ENCODE measurements around the gene RBM19.

The RBM19 gene

GRCh38 chr12:113965951-113966797 lies at the start of gene RBM19:
RBM19 (minus strand) TSS chr12:113966325; CDS start chr12:113966227, 98 bp downstream.
- no peaks in the 10 kb centered on the region for H3K9me3 ChIP-seq (ENCODE audit: control insufficient read depth, low read depth, low read length)
- no peaks in the 10 kb centered on the region for H3K27me3 ChIP-seq (ENCODE audit: control insufficient read depth, insufficient read depth, low read length)
- peak within 1 kb of the TSS; percentile 75 for H3K9ac ChIP-seq (ENCODE audit: low read length)
- peak within 1 kb of the TSS; percentile 43 for H3K27ac ChIP-seq (ENCODE audit: low read length)
- peaks cover 5% of the 10 kb centered on the region for H3K4me1 ChIP-seq (ENCODE audit: control insufficient read depth, low read depth, low read length)
- peaks cover 12% of the 10 kb centered on the region for H3K36me3 ChIP-seq (ENCODE audit: control insufficient read depth, low read depth, low read length)
- peak within 1 kb of the TSS; percentile 95 for H3K4me3 ChIP-seq (ENCODE audit: low read length)

GRCh38 chr12:114015851-114016250 lies 49.7 kb upstream of the RBM19 start:
- H3K36me3 ChIP-seq (ENCODE audit: control insufficient read depth, low read depth, low read length), result no peaks in the 10 kb centered on the region
- H3K4me3 ChIP-seq (ENCODE audit: low read length), result no peak overlapping the region
- no peak overlapping the region for H3K27ac ChIP-seq (ENCODE audit: low read length)
- H3K9ac ChIP-seq (ENCODE audit: low read length), result no peak overlapping the region
- H3K4me1 ChIP-seq (ENCODE audit: control insufficient read depth, low read depth, low read length), result no peaks in the 10 kb centered on the region
- H3K9me3 ChIP-seq (ENCODE audit: control insufficient read depth, low read depth, low read length), result no peaks in the 10 kb centered on the region
- no peaks in the 10 kb centered on the region for H3K27me3 ChIP-seq (ENCODE audit: control insufficient read depth, insufficient read depth, low read length)

- Histone ChIP-seq H3K27me3 (ENCODE audit: control insufficient read depth, insufficient read depth, low read length) (no peaks in the 10 kb centered on the region), H3K36me3 (ENCODE audit: control insufficient read depth, low read depth, low read length) (no peaks in the 10 kb centered on the region), H3K4me3 (ENCODE audit: low read length) (no peak overlapping the region), H3K4me1 (ENCODE audit: control insufficient read depth, low read depth, low read length) (no peaks in the 10 kb centered on the region), H3K9ac (ENCODE audit: low read length) (no peak overlapping the region), H3K9me3 (ENCODE audit: control insufficient read depth, low read depth, low read length) (no peaks in the 10 kb centered on the region), H3K27ac (ENCODE audit: low read length) (no peak overlapping the region)
These were observed 47.6 kb upstream of the RBM19 start for GRCh38 chr12:114013575-114014345.

GRCh38 chr12:114012744-114013431 lies 46.8 kb upstream of the RBM19 start:
- H3K4me3 ChIP-seq (ENCODE audit: low read length), result no peak overlapping the region
- H3K27me3 ChIP-seq (ENCODE audit: control insufficient read depth, insufficient read depth, low read length), result no peaks in the 10 kb centered on the region
- H3K36me3 ChIP-seq (ENCODE audit: control insufficient read depth, low read depth, low read length), result no peaks in the 10 kb centered on the region
- no peak overlapping the region for H3K9ac ChIP-seq (ENCODE audit: low read length)
- no peaks in the 10 kb centered on the region for H3K9me3 ChIP-seq (ENCODE audit: control insufficient read depth, low read depth, low read length)
- H3K4me1 ChIP-seq (ENCODE audit: control insufficient read depth, low read depth, low read length), result no peaks in the 10 kb centered on the region
- no peak overlapping the region for H3K27ac ChIP-seq (ENCODE audit: low read length)

- H3K4me3 ChIP-seq (ENCODE audit: low read length), result no peak overlapping the region
- H3K36me3 ChIP-seq (ENCODE audit: control insufficient read depth, low read depth, low read length), result no peaks in the 10 kb centered on the region
- H3K27ac ChIP-seq (ENCODE audit: low read length), result no peak overlapping the region
- no peaks in the 10 kb centered on the region for H3K27me3 ChIP-seq (ENCODE audit: control insufficient read depth, insufficient read depth, low read length)
- H3K9me3 ChIP-seq (ENCODE audit: control insufficient read depth, low read depth, low read length), result no peaks in the 10 kb centered on the region
- no peak overlapping the region for H3K9ac ChIP-seq (ENCODE audit: low read length)
- no peaks in the 10 kb centered on the region for H3K4me1 ChIP-seq (ENCODE audit: control insufficient read depth, low read depth, low read length)
These were observed 45.6 kb upstream of the RBM19 start for GRCh38 chr12:114011711-114012110.

- H3K4me3 ChIP-seq (ENCODE audit: low read length), result no peak overlapping the region
- no peaks in the 10 kb centered on the region for H3K9me3 ChIP-seq (ENCODE audit: control insufficient read depth, low read depth, low read length)
- H3K4me1 ChIP-seq (ENCODE audit: control insufficient read depth, low read depth, low read length), result no peaks in the 10 kb centered on the region
- H3K36me3 ChIP-seq (ENCODE audit: control insufficient read depth, low read depth, low read length), result no peaks in the 10 kb centered on the region
- no peaks in the 10 kb centered on the region for H3K27me3 ChIP-seq (ENCODE audit: control insufficient read depth, insufficient read depth, low read length)
- H3K9ac ChIP-seq (ENCODE audit: low read length), result no peak overlapping the region
- H3K27ac ChIP-seq (ENCODE audit: low read length), result no peak overlapping the region
These were observed 40.6 kb upstream of the RBM19 start for GRCh38 chr12:114006482-114007425.

- no peaks in the 10 kb centered on the region for H3K36me3 ChIP-seq (ENCODE audit: control insufficient read depth, low read depth, low read length)
- no peaks in the 10 kb centered on the region for H3K4me1 ChIP-seq (ENCODE audit: control insufficient read depth, low read depth, low read length)
- H3K4me3 ChIP-seq (ENCODE audit: low read length), result no peak overlapping the region
- H3K9ac ChIP-seq (ENCODE audit: low read length), result no peak overlapping the region
- H3K27me3 ChIP-seq (ENCODE audit: control insufficient read depth, insufficient read depth, low read length), result no peaks in the 10 kb centered on the region
- no peak overlapping the region for H3K27ac ChIP-seq (ENCODE audit: low read length)
- no peaks in the 10 kb centered on the region for H3K9me3 ChIP-seq (ENCODE audit: control insufficient read depth, low read depth, low read length)
These were observed 38.3 kb upstream of the RBM19 start for GRCh38 chr12:114004402-114004801.

- H3K4me3 ChIP-seq (ENCODE audit: low read length), result no peak overlapping the region
- H3K36me3 ChIP-seq (ENCODE audit: control insufficient read depth, low read depth, low read length), result no peaks in the 10 kb centered on the region
- H3K9ac ChIP-seq (ENCODE audit: low read length), result no peak overlapping the region
- no peaks in the 10 kb centered on the region for H3K4me1 ChIP-seq (ENCODE audit: control insufficient read depth, low read depth, low read length)
- no peaks in the 10 kb centered on the region for H3K27me3 ChIP-seq (ENCODE audit: control insufficient read depth, insufficient read depth, low read length)
- H3K27ac ChIP-seq (ENCODE audit: low read length), result no peak overlapping the region
- no peaks in the 10 kb centered on the region for H3K9me3 ChIP-seq (ENCODE audit: control insufficient read depth, low read depth, low read length)
These were observed 37.2 kb upstream of the RBM19 start for GRCh38 chr12:114003286-114003685.

GRCh38 chr12:114001511-114002340 lies 35.6 kb upstream of the RBM19 start:
- Histone ChIP-seq H3K9ac (ENCODE audit: low read length) (no peak overlapping the region), H3K9me3 (ENCODE audit: control insufficient read depth, low read depth, low read length) (no peaks in the 10 kb centered on the region), H3K36me3 (ENCODE audit: control insufficient read depth, low read depth, low read length) (no peaks in the 10 kb centered on the region), H3K4me1 (ENCODE audit: control insufficient read depth, low read depth, low read length) (no peaks in the 10 kb centered on the region), H3K27me3 (ENCODE audit: control insufficient read depth, insufficient read depth, low read length) (no peaks in the 10 kb centered on the region), H3K4me3 (ENCODE audit: low read length) (no peak overlapping the region), H3K27ac (ENCODE audit: low read length) (no peak overlapping the region)

GRCh38 chr12:114000861-114001260 lies 34.7 kb upstream of the RBM19 start:
- Histone ChIP-seq H3K27me3 (ENCODE audit: control insufficient read depth, insufficient read depth, low read length) (no peaks in the 10 kb centered on the region), H3K9ac (ENCODE audit: low read length) (no peak overlapping the region), H3K9me3 (ENCODE audit: control insufficient read depth, low read depth, low read length) (no peaks in the 10 kb centered on the region), H3K36me3 (ENCODE audit: control insufficient read depth, low read depth, low read length) (no peaks in the 10 kb centered on the region), H3K4me3 (ENCODE audit: low read length) (no peak overlapping the region), H3K27ac (ENCODE audit: low read length) (no peak overlapping the region), H3K4me1 (ENCODE audit: control insufficient read depth, low read depth, low read length) (no peaks in the 10 kb centered on the region)
